ENCODE results near the gene PLVAP.

The PLVAP gene

GRCh38 chr19:17332677-17333581 is 44.2 kb downstream of the PLVAP start:
- no peak for ATAC-seq

DNA sequence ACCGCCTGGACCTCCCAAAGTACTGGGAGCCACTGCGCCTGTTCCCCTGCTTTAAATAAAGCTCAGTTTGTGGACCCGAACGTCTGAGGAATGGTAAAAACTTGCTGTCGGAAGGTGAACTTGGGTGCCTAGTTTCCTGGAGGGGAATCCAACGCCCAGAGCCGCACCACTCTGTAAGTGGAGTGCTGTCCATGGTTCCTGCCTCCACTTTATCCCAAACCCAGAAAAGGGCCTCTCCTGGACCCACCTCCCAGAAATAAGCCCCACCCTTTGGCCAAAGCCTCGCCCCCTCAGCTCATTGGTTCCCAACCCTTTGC is 44.8 kb downstream of the PLVAP start:
- no peak for ATAC-seq

DNA sequence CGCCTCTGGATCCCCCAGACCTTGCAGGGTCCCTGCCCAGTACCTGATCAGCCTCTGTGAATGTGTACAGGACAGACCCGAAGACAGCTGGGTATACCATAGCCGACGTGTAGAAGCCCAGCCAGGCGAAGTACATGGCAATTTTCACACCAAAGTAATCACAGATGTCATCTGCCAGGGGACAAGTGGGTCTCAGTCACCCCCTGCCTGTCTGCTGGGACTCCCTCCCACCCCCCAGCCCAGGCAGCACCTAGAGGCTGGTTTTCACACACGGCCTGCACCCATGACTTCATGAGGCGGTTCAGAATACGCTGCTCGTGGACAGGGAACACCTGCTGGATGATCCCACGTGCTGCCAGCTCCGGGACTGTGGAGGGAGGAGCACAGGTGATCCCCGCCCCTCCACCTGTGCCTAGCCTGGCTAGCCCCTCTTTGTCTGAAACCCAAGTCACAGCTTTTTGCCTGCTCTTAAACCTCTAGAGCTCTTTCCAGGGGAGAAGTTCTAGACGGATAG is 46.0 kb downstream of the PLVAP start:
- no peak for ATAC-seq

- no peak for ATAC-seq
Measured at GRCh38 chr19:17330262-17331044, 46.7 kb downstream of the PLVAP start.

DNA sequence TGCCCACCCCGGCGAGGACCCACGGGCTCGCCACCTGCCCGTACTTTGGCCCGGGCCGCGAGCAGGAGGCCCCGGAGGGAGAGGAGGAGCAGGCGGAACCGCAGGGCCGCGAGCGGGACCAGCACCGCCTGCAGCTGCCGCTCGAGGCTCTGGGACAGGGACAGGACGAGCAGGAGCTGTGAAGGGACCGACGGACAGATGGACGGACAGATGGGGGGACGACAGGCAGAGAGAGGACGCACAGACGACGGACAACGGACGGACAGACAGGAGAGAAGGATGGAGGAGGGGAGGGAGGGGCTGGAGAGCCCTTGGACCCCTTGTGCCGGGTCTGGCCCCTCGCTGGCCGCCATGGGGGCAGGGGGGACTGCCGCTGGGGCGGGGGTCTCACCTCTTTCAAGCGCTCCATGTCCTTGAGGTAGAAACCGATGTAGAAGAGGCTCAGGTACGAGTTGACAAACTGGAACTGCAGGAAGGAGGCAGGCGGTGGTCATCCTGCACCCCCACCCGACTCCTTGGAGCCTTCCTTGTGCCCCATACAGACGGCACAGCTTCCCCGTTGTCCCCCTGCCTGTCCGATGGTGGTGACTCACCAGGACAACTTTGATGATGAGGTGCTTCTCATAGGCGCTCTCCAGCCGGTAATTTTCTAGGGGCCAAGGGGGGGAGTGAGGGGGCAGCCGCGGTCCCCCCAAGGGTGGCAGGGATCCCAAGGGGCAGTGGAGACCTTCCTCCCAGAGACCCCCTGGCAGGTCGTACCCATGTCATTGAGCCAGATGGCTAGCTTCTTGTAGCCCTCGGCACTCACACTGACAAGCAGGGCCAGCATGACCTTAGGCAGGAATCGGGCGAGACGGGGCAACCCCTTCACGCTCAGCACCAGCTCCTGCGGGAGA is 47.5 kb downstream of the PLVAP start:
- no peak for ATAC-seq

GRCh38 chr19:17328517-17329365 is 48.4 kb downstream of the PLVAP start:
- peak; percentile 19 to 26 for ATAC-seq

DNA sequence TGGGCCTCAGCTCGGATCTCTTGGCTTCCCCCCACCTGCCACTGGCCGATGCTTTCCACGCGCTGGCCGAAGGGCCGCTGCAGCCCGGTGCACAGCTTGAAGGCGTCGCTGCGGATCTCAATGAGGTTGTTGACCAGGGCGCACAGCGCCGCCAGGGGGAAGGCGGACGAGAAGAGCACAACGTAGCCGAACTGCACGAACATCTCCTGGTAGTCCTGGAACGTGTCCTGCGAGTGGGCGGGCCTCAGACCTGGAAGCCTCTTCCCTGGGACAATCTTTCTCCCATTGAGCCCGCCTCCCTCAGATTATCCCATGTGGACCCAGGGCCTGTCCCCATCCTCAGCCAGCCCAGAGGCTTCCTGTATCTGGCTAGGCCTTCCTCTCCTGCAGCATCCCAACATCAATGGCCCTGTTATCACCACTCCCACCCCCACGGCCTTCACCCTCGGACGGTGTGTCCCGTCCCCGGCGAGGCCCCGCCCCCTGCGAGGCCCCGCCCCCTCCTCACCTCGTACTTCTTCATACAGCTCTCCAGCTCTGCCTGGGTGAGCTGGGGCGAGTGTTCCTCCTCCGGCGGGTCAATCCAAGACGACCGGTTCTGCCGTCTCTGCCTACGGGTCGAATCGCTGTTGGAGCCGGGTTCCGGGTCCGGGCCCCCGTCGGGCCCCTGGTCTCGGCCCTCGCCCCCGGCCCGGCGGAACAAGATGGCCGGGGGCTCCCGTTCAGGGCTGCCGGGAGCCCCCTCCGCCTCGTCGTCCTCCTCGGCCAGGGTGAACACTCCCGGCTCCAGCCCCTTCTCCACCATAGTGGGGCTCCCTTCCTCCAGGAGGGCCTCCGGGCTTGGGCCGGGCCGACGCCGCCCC is 49.3 kb downstream of the PLVAP start:
- peak; percentile 70 to 75 for ATAC-seq

GRCh38 chr19:17327068-17327653 is 50.0 kb downstream of the PLVAP start:
- no peak for ATAC-seq

- ATAC-seq, result no peak
Measured at GRCh38 chr19:17326595-17326966, 50.6 kb downstream of the PLVAP start.

- no peak for ATAC-seq
Measured at GRCh38 chr19:17325881-17326594, 51.1 kb downstream of the PLVAP start.

DNA sequence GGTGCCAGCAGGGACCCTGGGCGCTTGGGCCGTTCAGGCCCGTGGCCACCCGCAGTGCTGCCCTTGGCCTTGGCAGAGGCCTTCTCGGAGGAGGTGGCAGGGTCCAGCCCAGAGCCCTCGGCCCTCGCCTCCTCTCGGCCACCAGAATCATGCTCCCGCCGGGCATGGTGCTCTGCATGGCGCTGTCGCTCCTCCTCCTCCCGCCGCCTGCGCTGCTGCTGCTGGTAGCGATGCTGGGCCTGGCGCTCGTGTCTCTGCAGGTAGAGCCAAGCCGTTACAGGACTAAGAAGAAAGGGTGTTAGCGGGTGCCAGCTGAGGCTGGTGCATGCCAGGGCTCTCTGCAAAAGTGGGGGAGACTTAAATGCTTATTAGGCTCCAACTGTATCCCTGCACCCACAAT is 52.0 kb downstream of the PLVAP start:
- ATAC-seq, result no peak

- no peak for ATAC-seq
Measured at GRCh38 chr19:17324357-17325114, 52.6 kb downstream of the PLVAP start.

GRCh38 chr19:17323964-17324332 is 53.2 kb downstream of the PLVAP start:
- ATAC-seq, result no peak

DNA sequence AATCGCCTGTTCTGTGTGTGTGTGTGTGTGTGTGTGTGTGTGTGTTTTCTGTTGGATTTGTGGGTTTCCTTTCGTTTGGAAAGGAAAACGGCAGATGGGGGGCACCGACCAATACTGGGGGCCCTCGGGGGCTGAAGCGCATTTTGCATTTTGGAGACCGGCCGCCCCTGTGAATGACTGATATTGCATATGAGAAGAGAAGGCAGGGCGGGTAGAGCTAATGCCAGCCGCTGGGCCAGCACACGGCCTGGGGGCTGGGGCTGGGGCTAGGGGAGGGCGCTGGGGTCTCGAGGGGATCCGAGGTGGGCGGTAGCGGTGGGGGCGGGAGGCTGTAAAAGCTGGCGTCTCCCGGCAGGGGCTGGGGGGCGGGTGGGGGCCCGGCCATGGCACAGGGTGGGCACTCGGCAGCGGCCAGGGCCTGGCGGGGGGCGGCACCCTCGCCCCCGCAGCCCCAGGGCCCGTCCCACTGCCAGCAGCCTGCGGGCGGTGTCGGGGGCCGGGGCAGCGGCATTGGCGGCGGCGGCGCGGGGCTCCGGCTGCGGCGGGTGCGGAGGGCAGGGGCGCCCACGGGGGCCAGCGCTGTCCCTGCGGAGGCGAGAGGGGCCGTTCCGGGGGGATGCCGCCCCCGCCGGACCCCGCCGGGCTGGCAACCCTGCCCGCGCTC is 53.7 kb downstream of the PLVAP start:
- no peak for ATAC-seq

GRCh38 chr19:17322854-17323253 is 54.3 kb downstream of the PLVAP start:
- no peak for ATAC-seq

GRCh38 chr19:17321655-17322489 is 55.3 kb downstream of the PLVAP start:
- no peak for ATAC-seq

GRCh38 chr19:17320435-17320834 is 56.7 kb downstream of the PLVAP start:
- ATAC-seq, result no peak
